Glutamatergic neuron (in vitro differentiated cells): Measurements from ENCODE around the gene FNDC8. TPM values are rescaled to one million over a fixed set of nuclear protein-coding genes. Genes with fewer than 3 reads are reported as not detected.

Experiments used
- DNase-seq: peaks from one replicate; pipeline ENCODE4 v3.0.0; 2022
- H3K27ac Mint-ChIP-seq: one replicate; pipeline ENCODE4 v1.8.0; 2020; ENCODE audit warnings: mild to moderate bottlenecking, mixed read lengths, inconsistent platforms; ENCODE audit not compliant: unreplicated experiment
- H3K27me3 Mint-ChIP-seq: one replicate; pipeline ENCODE4 v1.8.0; 2020; ENCODE audit warnings: mild to moderate bottlenecking, moderate library complexity, mixed read lengths, inconsistent platforms; ENCODE audit not compliant: unreplicated experiment
- H3K36me3 Mint-ChIP-seq: one replicate; pipeline ENCODE4 v1.8.0; 2020; ENCODE audit warnings: mild to moderate bottlenecking, mixed read lengths, inconsistent platforms; ENCODE audit not compliant: unreplicated experiment
- H3K4me1 Mint-ChIP-seq: one replicate; pipeline ENCODE4 v1.8.0; 2020; ENCODE audit warnings: mild to moderate bottlenecking, low read depth, mixed read lengths, inconsistent platforms; ENCODE audit not compliant: unreplicated experiment
- H3K4me3 Mint-ChIP-seq: one replicate; pipeline ENCODE4 v1.8.0; 2020; ENCODE audit warnings: mild to moderate bottlenecking, mixed read lengths, inconsistent platforms; ENCODE audit not compliant: unreplicated experiment
- H3K9me3 Mint-ChIP-seq: one replicate; pipeline ENCODE4 v1.8.0; 2020; ENCODE audit warnings: mild to moderate bottlenecking, moderate library complexity, mixed read lengths, inconsistent platforms; ENCODE audit not compliant: unreplicated experiment
- CTCF ChIP-seq: fragments of 200-600 bp; sonication (generic); IDR thresholded peaks from one replicate; pipeline ENCODE4 v1.5.0; 2021; ENCODE audit not compliant: partially characterized antibody, unreplicated experiment
- total RNA-seq: library from RNA; stranded (reverse); fragmentation: NEBNext Ultra II Directional; extraction: Animal tissue kit (Norgen Biotek cat#: 25700); gene quantifications from one replicate; pipeline ENCODE4 v1.2.1, GENCODE V29; 2021; ENCODE audit not compliant: unreplicated experiment

The FNDC8 gene
- total RNA-seq, 1 donor from 2014 or later = not detected

DNA sequence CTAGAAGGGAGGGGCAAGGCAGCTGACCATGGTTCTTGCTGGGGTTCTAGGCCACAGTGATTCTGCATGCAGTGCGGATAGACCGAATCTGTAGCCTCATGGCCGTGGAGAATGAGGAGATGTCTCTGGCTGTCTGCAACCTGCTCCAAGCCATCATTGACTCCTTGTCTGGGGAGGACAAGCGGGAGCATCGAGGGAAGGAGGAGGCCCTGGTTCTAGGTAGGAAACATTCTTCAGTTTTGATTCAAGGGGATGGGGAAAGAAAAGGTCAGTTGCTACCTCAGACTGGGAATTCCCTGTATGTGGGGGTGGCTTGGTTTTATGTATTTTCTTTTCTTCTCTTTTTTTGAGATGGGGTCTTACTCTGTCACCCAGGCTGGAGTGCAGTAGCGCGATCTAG, 33.8 kb downstream of the FNDC8 start:
- TF ChIP-seq CTCF = no peak
- Mint-ChIP-seq H3K4me3 (no peak overlapping the region), H3K9me3 (no peaks in the 10 kb centered on the region), H3K27ac (no peak overlapping the region), H3K4me1 (peaks cover 3% of the 10 kb centered on the region), H3K36me3 (no peaks in the 10 kb centered on the region), H3K27me3 (peaks cover 1% of the 10 kb centered on the region)
- DNase-seq = no peak

- Mint-ChIP-seq H3K4me3 (no peak overlapping the region), H3K4me1 (peaks cover 3% of the 10 kb centered on the region), H3K27ac (no peak overlapping the region), H3K27me3 (peaks cover 1% of the 10 kb centered on the region), H3K36me3 (peaks cover 4% of the 10 kb centered on the region), H3K9me3 (no peaks in the 10 kb centered on the region)
- no peak for TF ChIP-seq CTCF
- no peak for DNase-seq
Measured at GRCh38 chr17:35159940-35160339, 38.5 kb downstream of the FNDC8 start.

DNA sequence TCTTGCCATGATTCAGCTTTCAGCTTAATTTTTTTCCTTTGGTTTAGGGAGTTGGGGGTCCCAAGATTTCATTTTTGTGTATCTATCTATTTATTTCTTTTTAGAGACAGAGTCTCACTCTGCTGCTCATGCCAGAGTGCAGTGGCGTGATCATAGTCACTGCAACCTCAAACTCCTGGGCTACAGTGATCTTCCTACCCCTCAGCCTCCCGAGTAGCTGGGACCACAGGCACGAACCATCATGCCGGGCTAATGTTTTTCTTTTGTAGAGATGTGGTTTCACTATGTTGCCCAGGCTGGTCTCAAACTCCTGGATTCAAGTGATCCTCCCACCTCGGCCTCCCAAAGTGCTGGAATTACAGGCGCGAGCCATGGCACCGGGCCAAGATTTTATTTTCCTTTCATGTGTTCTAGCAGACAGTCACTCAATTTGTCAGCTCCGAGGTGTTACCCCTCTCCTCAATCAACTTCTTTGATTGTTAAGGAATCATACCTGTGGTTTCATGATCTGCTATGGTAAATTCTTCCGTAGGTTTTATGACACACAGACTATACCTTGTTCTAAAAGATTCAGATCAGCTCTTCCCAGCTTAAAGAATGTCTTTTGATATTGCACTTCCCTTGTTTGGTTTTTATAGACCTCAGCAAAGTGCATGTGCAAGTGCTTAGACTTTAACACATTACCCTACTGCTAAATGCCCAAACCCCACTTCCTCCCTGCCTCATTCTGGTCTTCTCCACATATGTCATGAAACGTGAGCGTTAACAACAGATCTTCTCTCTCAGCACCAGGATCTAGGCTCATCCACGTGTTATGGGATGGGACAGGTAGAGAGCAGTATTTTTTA, 39.2 kb downstream of the FNDC8 start:
- peaks cover 3% of the 10 kb centered on the region for H3K4me1 Mint-ChIP-seq
- peaks cover 4% of the 10 kb centered on the region for H3K36me3 Mint-ChIP-seq
- no peaks in the 10 kb centered on the region for H3K27me3 Mint-ChIP-seq
- H3K9me3 Mint-ChIP-seq = no peaks in the 10 kb centered on the region
- no peak for TF ChIP-seq CTCF
- no peak for DNase-seq
- no peak overlapping the region for H3K4me3 Mint-ChIP-seq
- H3K27ac Mint-ChIP-seq = no peak overlapping the region

- Mint-ChIP-seq H3K9me3 (peaks cover 2% of the 10 kb centered on the region), H3K4me1 (peaks cover 3% of the 10 kb centered on the region), H3K36me3 (peaks cover 4% of the 10 kb centered on the region), H3K27me3 (no peaks in the 10 kb centered on the region), H3K4me3 (no peak overlapping the region), H3K27ac (no peak overlapping the region)
- no peak for TF ChIP-seq CTCF
- no peak for DNase-seq
Measured at GRCh38 chr17:35161281-35161761, 39.9 kb downstream of the FNDC8 start.

- Mint-ChIP-seq H3K27me3 (no peaks in the 10 kb centered on the region), H3K27ac (no peak overlapping the region), H3K4me1 (peaks cover 5% of the 10 kb centered on the region), H3K9me3 (peaks cover 3% of the 10 kb centered on the region), H3K4me3 (no peak overlapping the region), H3K36me3 (peaks cover 4% of the 10 kb centered on the region)
- TF ChIP-seq CTCF = no peak
- DNase-seq = no peak
Measured at GRCh38 chr17:35162755-35163154, 41.3 kb downstream of the FNDC8 start.
